Astrocyte of the cerebellum (primary cell): ENCODE measurements around the gene MEI1.

Experiments used
- DNase-seq: peaks from one replicate; pipeline ENCODE4 v3.0.0-alpha.2; 2011; ENCODE audit warnings: low read depth
- H3K4me3 ChIP-seq: 2 replicates; pipeline ENCODE4 v1.5.1; 2011; ENCODE audit warnings: mild to moderate bottlenecking, low read depth, low read length, moderate library complexity
- CTCF ChIP-seq: IDR thresholded peaks from 2 replicates; pipeline ENCODE4 v1.5.1; 2012; ENCODE audit warnings: low read length, low read depth, moderate library complexity, mild to moderate bottlenecking; ENCODE audit errors: missing control alignments
- in situ Hi-C: cut with HindIII; loops from 2 replicates; pipeline ENCODE4 v1.10.0; 2017; ENCODE audit warnings: low sequenced_read_pairs

Gene MEI1

GRCh38 chr22:41819257-41819656 lies 120.0 kb downstream of the MEI1 start:
- H3K4me3 ChIP-seq: no peak overlapping the region
- in situ Hi-C loops: no loop called here
- TF ChIP-seq CTCF: no peak
- DNase-seq: no peak

GRCh38 chr22:41820447-41820846 lies 121.1 kb downstream of the MEI1 start:
- no peak overlapping the region for H3K4me3 ChIP-seq
- no peak for DNase-seq
- no peak for TF ChIP-seq CTCF
- in situ Hi-C loops: no loop called here

DNA sequence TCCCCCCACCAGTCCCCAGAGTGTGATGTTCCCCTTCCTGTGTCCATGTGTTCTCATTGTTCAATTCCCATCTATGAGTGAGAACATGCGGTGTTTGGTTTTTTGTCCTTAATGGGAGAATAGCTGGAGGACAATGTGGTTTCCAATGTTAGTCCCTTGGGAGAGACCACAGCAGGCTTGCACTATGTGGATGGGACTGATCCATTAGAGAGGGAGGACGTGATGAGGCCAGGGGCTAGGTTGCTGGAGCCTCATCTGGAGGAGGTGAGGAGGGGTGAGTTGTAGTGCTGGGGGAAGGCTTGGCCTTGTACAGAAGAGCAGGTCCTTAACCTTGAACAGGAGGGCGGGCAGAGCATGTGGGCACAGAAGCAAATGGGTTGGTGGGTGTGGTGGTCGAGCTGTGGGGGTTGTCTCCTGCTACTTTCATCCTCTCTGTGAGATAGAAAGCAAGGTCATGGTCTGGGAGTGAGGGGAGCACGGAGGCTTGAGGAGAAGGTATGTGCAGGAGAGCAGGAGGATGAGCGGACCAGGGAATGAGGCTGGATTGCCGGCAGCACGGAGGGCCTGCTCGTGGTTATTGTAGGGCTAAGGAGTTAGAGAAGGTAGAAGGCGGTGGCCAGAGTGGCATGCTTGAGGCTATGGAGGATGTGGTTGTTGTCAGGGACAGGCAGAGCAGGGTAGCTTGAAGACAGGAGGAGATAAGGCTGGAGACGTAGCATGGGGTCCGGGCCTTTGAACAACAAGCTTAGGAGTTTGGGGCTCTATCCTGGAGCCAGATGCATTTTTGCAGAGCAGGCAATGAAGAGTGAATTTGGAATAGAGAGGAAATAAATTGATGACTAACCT lies 122.4 kb downstream of the MEI1 start:
- no peak overlapping the region for H3K4me3 ChIP-seq
- in situ Hi-C loops: no loop called here
- TF ChIP-seq CTCF: no peak
- DNase-seq: no peak

- in situ Hi-C loops: no loop called here
- DNase-seq: peak; percentile 66
- TF ChIP-seq CTCF: peak; percentile 50
- no peak overlapping the region for H3K4me3 ChIP-seq
These were observed 123.2 kb downstream of the MEI1 start for GRCh38 chr22:41822317-41823057.

- TF ChIP-seq CTCF: no peak
- DNase-seq: no peak
- no peak overlapping the region for H3K4me3 ChIP-seq
- in situ Hi-C loops: no loop called here
These were observed 124.5 kb downstream of the MEI1 start for GRCh38 chr22:41823797-41824196.

DNA sequence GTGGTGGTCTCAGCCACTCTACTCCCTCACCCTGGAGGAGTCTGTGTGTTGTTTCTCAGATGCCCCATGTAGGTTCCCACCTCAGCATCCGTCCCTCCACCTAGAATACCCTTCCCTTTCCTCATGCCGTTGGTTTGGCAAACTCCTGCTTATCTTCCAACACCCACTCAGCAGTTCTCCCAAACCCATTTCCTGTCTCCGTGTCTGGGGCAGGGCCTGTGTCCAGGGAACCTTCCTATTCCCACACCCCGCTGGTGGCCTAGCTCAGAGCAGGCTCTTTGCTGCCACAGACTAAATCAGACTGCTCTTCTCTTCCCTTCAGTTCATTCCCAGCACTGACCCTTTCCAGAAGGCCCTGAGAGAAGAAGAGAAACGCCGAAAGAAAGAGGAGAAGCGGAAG lies 126.1 kb downstream of the MEI1 start:
- H3K4me3 ChIP-seq: no peak overlapping the region
- in situ Hi-C loops: no loop called here
- no peak for DNase-seq
- no peak for TF ChIP-seq CTCF
